GM12878 (cell line): ENCODE measurements around the gene UBR3. TPM values are rescaled to one million over a fixed set of nuclear protein-coding genes. Genes with fewer than 3 reads are reported as not detected.

Source experiments
- ATAC-seq: fragments of 200-7000 bp; cut with Tn5 transposase; 3 replicates; pipeline ENCODE4 v1.9.1; 2020; ENCODE audit warnings: mild to moderate bottlenecking, moderate library complexity
- BruUV-seq: library from RNA; stranded (reverse); fragments of 400-500 nt; replicated peaks from 2 replicates; lab custom pipeline; 2021; lab: Mats Ljungman, UMichigan
- CTCF ChIA-PET: fragments of 300-600 bp; sonication (Branson Sonifier 250); formaldehyde crosslinking; extraction: SDS; loops from one replicate; lab custom pipeline; 2021; ENCODE audit warnings: inconsistent platforms; lab: Yijun Ruan, JAX
- POLR2A ChIA-PET: fragments of 350-600 bp; formaldehyde crosslinking; extraction: SDS; loops from one replicate; lab custom pipeline; 2021; ENCODE audit warnings: inconsistent platforms; lab: Charles Lee
- RAD21 ChIA-PET: fragments of 300-600 bp; sonication (Branson Sonifier 250); formaldehyde crosslinking; loops from one replicate; lab custom pipeline; 2023; ENCODE audit warnings: antibody characterized with exemption; ENCODE audit not compliant: unreplicated experiment; lab: Charles Lee
- SMC1A ChIA-PET: fragments of 300-600 bp; sonication (Branson Sonifier 250); formaldehyde crosslinking; loops from one replicate; lab custom pipeline; 2023; ENCODE audit not compliant: unreplicated experiment, uncharacterized antibody; lab: Charles Lee
- DNase-seq: peaks from one replicate; pipeline ENCODE4 v3.0.0-alpha.2; 2011; ENCODE audit warnings: low read depth, low spot score
- FAIRE-seq: peaks from 3 replicates; lab custom pipeline; 2011; peaks lifted over from hg19 to GRCh38; lab: Jason Lieb, UNC
- H2AFZ ChIP-seq: 2 replicates; pipeline ENCODE4 v1.6.0; 2011; ENCODE audit warnings: low read depth, low read length, control low read depth; ENCODE audit not compliant: control insufficient read depth
- H3K27ac ChIP-seq: 2 replicates; pipeline ENCODE4 v1.5.1; 2011; ENCODE audit warnings: control low read depth; ENCODE audit not compliant: control insufficient read depth, insufficient read depth
- H3K27me3 ChIP-seq, 2 experiments: replicated peaks in 1 of 2; 2 replicates each; pipeline versions ENCODE4 v1.6.0 to v1.6.1; 2011; ENCODE audit warnings: low read length in 1 of 2; ENCODE audit not compliant: control insufficient read depth in 2 of 2, insufficient read depth in 2 of 2
- H3K36me3 ChIP-seq, 2 experiments: 2 replicates each; pipeline ENCODE4 v1.5.1; 2011; ENCODE audit warnings: low read length in 1 of 2; ENCODE audit not compliant: control insufficient read depth in 2 of 2, insufficient read depth in 2 of 2
- H3K4me1 ChIP-seq: 2 replicates; pipeline ENCODE4 v1.6.1; 2011; ENCODE audit warnings: mild to moderate bottlenecking, low read length, moderate library complexity, mixed read lengths; ENCODE audit not compliant: control insufficient read depth, insufficient read depth
- H3K4me2 ChIP-seq: 2 replicates; pipeline ENCODE4 v1.6.0; 2011; ENCODE audit warnings: control low read depth; ENCODE audit not compliant: control insufficient read depth, insufficient read depth
- H3K4me3 ChIP-seq: fragments of 200-600 bp; sonication (generic); 2 replicates; pipeline ENCODE4 v1.5.1; 2016
- H3K79me2 ChIP-seq: 2 replicates; pipeline ENCODE4 v1.6.0; 2011; ENCODE audit warnings: low read length; ENCODE audit not compliant: control insufficient read depth, insufficient read depth
- H3K9ac ChIP-seq: 2 replicates; pipeline ENCODE4 v1.8.0; 2011; ENCODE audit warnings: low read length, control low read depth, mixed read lengths; ENCODE audit not compliant: control insufficient read depth, insufficient read depth
- H3K9me3 ChIP-seq: replicated peaks from 3 replicates; pipeline ENCODE4 v1.5.1; 2011; ENCODE audit warnings: mild to moderate bottlenecking, low read length; ENCODE audit not compliant: control insufficient read depth, insufficient read depth
- H4K20me1 ChIP-seq: 2 replicates; pipeline ENCODE4 v1.6.0; 2011; ENCODE audit not compliant: control insufficient read depth, insufficient read depth
- CEBPB ChIP-seq, 2 experiments: fragments of 150-350 bp in 1 of 2; IDR thresholded peaks; 2 replicates each; pipeline ENCODE4 v1.6.1; 2012 to 2014; ENCODE audit warnings: low read depth in 2 of 2, low read length in 2 of 2, borderline replicate concordance in 1 of 2, inconsistent platforms in 1 of 2
- GATAD2B ChIP-seq: fragments of 450-650 bp; conservative IDR thresholded peaks from 2 replicates; pipeline ENCODE4 v1.6.1; 2017; ENCODE audit warnings: low read depth, mild to moderate bottlenecking, moderate library complexity
- RCOR1 ChIP-seq: conservative IDR thresholded peaks from 2 replicates; pipeline ENCODE4 v1.6.1; 2012; ENCODE audit warnings: low read depth, low read length, improper control_type of control experiment
- WGBS: methylation state at CpG from one replicate; pipeline ENCODE4 v1.1.6; 2016; ENCODE audit warnings: low lambda C conversion rate; ENCODE audit not compliant: insufficient replicate concordance, insufficient coverage; ENCODE audit errors: missing lambda C conversion rate; 5-methylcytosine and 5-hydroxymethylcytosine counted together
- in situ Hi-C: fragments of 300-500 bp; cut with MboI; formaldehyde crosslinking; loops from 9 replicates; pipeline ENCODE4 v1.14.3; 2018; ENCODE audit warnings: mixed read lengths
- intact Hi-C: fragments of 100-400 bp; cut with micrococcal nuclease; formaldehyde crosslinking; loops from one replicate; pipeline ENCODE4 v1.14.2; 2022; ENCODE audit not compliant: unreplicated experiment
- polyA plus RNA-seq, 11 experiments: library from polyadenylated mRNA; depleted of rRNA in 4 of 11; unstranded in 6 of 11; stranded (reverse) in 5 of 11; fragments of >200 nt; fragmentation: Nextera tagmentation in 4 of 11; fragmentation: Illumina TruSeq in 1 of 11; extraction: Ambion mirVana in 4 of 11; extraction: Trizol in 1 of 11; gene quantifications; 1 replicate in 1 of 11; 2 replicates in 10 of 11; pipeline versions ENCODE4 v1.2.1 to v1.2.3, GENCODE V29; 2011 to 2016; ENCODE audit warnings: inconsistent platforms in 2 of 11, missing spikeins in 2 of 11, low read depth in 1 of 11
- total RNA-seq, 4 experiments: library from RNA; depleted of rRNA in 3 of 4; stranded (reverse); fragments of >200 nt in 3 of 4; fragmentation: Illumina TruSeq in 1 of 4; extraction: Trizol in 1 of 4; gene quantifications; 2 replicates each; pipeline versions ENCODE4 v1.2.1 to v1.2.3, GENCODE V29; 2013 to 2021
- TF ChIP-seq, protein P1 (sequence below): fragments of 450-650 bp; formaldehyde crosslinking; IDR thresholded peaks from 2 replicates; pipeline ENCODE4 v1.4.0; 2020; ENCODE audit warnings: mild to moderate bottlenecking, moderate library complexity
- TF ChIP-seq, protein P2 (sequence below): fragments of 450-650 bp; IDR thresholded peaks from 2 replicates; pipeline ENCODE4 v1.6.1; 2016; ENCODE audit warnings: mild to moderate bottlenecking, moderate library complexity, borderline replicate concordance

UBR3 gene
- total and polyA plus RNA-seq, 10 of the 15 experiments (the other 5 are each of a cell fraction or from before 2014, with no cell fraction given): 3.8 to 22.9 (median 11.2) TPM

DNA sequence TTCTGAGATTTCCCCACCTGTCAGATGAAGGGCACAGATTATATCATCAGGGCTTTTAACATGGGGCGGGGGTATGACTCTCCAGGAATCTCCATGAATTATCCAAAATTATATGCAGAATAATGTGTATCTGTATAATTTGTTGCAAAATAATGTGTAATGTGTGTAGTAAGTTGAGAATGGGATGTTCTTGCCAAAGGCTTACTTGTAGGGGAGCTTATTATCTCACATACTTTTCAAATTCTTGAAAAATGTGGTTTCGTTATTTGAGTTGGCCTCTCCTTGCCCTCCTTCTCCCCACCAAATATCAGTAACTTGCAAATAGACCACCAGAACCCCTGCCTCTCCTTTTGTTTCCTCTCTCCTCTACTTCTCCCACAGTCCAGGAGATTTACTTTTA, 35.6 kb downstream of the UBR3 start:
- Histone ChIP-seq H3K4me1 (no peaks in the 10 kb centered on the region), H3K9ac (no peak overlapping the region), H2AFZ (no peak overlapping the region), H3K79me2 (no peaks in the 10 kb centered on the region; the same call in none of the 2 replicates), H3K27me3 (no peaks in the 10 kb centered on the region), H3K27ac (no peak overlapping the region), H3K4me3 (no peak overlapping the region), H3K9me3 (no peaks in the 10 kb centered on the region), H3K4me2 (no peak overlapping the region), H4K20me1 (no peaks in the 10 kb centered on the region), H3K36me3 (no peaks in the 10 kb centered on the region)
- WGBS: 97% methylated on average over 2 of the region's 2 CpGs
- no peak for DNase-seq
- POLR2A ChIA-PET: interaction anchor here (1.2 kb wide), 1 partner anchor 33 kb away, joined by 3 read pairs; no protein-coding TSS in a partner anchor
- TF ChIP-seq GATAD2B: no peak
- no peak for TF ChIP-seq CEBPB (IDR thresholded peaks at IDR 0.05; ENCODE audit: borderline replicate concordance in 1 of 2, low read depth in 2 of 2, low read length in 2 of 2)
- no peak for TF ChIP-seq RCOR1
- TF ChIP-seq, protein P1, sequence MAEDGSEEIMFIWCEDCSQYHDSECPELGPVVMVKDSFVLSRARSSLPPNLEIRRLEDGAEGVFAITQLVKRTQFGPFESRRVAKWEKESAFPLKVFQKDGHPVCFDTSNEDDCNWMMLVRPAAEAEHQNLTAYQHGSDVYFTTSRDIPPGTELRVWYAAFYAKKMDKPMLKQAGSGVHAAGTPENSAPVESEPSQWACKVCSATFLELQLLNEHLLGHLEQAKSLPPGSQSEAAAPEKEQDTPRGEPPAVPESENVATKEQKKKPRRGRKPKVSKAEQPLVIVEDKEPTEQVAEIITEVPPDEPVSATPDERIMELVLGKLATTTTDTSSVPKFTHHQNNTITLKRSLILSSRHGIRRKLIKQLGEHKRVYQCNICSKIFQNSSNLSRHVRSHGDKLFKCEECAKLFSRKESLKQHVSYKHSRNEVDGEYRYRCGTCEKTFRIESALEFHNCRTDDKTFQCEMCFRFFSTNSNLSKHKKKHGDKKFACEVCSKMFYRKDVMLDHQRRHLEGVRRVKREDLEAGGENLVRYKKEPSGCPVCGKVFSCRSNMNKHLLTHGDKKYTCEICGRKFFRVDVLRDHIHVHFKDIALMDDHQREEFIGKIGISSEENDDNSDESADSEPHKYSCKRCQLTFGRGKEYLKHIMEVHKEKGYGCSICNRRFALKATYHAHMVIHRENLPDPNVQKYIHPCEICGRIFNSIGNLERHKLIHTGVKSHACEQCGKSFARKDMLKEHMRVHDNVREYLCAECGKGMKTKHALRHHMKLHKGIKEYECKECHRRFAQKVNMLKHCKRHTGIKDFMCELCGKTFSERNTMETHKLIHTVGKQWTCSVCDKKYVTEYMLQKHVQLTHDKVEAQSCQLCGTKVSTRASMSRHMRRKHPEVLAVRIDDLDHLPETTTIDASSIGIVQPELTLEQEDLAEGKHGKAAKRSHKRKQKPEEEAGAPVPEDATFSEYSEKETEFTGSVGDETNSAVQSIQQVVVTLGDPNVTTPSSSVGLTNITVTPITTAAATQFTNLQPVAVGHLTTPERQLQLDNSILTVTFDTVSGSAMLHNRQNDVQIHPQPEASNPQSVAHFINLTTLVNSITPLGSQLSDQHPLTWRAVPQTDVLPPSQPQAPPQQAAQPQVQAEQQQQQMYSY (CRISPR knock-in tag): no peak
- TF ChIP-seq, protein P2, sequence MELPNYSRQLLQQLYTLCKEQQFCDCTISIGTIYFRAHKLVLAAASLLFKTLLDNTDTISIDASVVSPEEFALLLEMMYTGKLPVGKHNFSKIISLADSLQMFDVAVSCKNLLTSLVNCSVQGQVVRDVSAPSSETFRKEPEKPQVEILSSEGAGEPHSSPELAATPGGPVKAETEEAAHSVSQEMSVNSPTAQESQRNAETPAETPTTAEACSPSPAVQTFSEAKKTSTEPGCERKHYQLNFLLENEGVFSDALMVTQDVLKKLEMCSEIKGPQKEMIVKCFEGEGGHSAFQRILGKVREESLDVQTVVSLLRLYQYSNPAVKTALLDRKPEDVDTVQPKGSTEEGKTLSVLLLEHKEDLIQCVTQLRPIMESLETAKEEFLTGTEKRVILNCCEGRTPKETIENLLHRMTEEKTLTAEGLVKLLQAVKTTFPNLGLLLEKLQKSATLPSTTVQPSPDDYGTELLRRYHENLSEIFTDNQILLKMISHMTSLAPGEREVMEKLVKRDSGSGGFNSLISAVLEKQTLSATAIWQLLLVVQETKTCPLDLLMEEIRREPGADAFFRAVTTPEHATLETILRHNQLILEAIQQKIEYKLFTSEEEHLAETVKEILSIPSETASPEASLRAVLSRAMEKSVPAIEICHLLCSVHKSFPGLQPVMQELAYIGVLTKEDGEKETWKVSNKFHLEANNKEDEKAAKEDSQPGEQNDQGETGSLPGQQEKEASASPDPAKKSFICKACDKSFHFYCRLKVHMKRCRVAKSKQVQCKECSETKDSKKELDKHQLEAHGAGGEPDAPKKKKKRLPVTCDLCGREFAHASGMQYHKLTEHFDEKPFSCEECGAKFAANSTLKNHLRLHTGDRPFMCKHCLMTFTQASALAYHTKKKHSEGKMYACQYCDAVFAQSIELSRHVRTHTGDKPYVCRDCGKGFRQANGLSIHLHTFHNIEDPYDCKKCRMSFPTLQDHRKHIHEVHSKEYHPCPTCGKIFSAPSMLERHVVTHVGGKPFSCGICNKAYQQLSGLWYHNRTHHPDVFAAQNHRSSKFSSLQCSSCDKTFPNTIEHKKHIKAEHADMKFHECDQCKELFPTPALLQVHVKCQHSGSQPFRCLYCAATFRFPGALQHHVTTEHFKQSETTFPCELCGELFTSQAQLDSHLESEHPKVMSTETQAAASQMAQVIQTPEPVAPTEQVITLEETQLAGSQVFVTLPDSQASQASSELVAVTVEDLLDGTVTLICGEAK: no peak
- no peak for FAIRE-seq
- ATAC-seq: no peak
- intact Hi-C loops: no loop called here
- in situ Hi-C loops: no loop called here
- no TSS peak for BruUV-seq
- CTCF ChIA-PET: interaction anchor here (1.4 kb wide), 1 partner anchor 14 kb away, joined by 4 read pairs; no protein-coding TSS in a partner anchor
- RAD21 ChIA-PET: interaction anchor here (0.6 kb wide), 1 partner anchor 121 kb away, joined by 3 read pairs; no protein-coding TSS in a partner anchor
- SMC1A ChIA-PET: interaction anchor here (1.9 to 2.1 kb wide), 2 partner anchors 10 to 12 kb away, joined by 5 read pairs; no protein-coding TSS in a partner anchor
